GM19351 (cell line): Measurements from ENCODE around the gene KIF12.

ENCODE experiments used
- ATAC-seq: cut with Tn5 transposase; IDR thresholded peaks from one replicate; pipeline ENCODE4 v1.9.1; 2021; ENCODE audit warnings: mild to moderate bottlenecking, moderate library complexity; ENCODE audit not compliant: unreplicated experiment

Gene KIF12

GRCh38 chr9:114107286-114108001 is 8.4 kb upstream of the KIF12 start:
- ATAC-seq, result peak; percentile 28

- ATAC-seq, result no peak
These were observed 6.1 kb upstream of the KIF12 start for GRCh38 chr9:114105236-114105635.

- ATAC-seq, result no peak
These were observed 3.4 kb upstream of the KIF12 start for GRCh38 chr9:114102484-114102883.

- ATAC-seq, result no peak
These were observed 1.4 kb upstream of the KIF12 start for GRCh38 chr9:114100536-114100935.

GRCh38 chr9:114099669-114100270 is 678 bp upstream of the KIF12 start:
- ATAC-seq, result no peak

- ATAC-seq, result no peak
These were observed 814 bp downstream of the KIF12 start for GRCh38 chr9:114098021-114098935.

- no peak for ATAC-seq
These were observed 1.5 kb downstream of the KIF12 start for GRCh38 chr9:114097613-114098020.

GRCh38 chr9:114096866-114097612 is 2.1 kb downstream of the KIF12 start:
- ATAC-seq, result no peak

GRCh38 chr9:114096041-114096511 is 3.0 kb downstream of the KIF12 start:
- no peak for ATAC-seq

- ATAC-seq, result no peak
These were observed 4.1 kb downstream of the KIF12 start for GRCh38 chr9:114094971-114095370.

- no peak for ATAC-seq
These were observed 5.2 kb downstream of the KIF12 start for GRCh38 chr9:114093761-114094505.

- ATAC-seq, result no peak
These were observed 6.0 kb downstream of the KIF12 start for GRCh38 chr9:114093031-114093471.

- ATAC-seq, result no peak
These were observed 6.8 kb downstream of the KIF12 start for GRCh38 chr9:114092336-114092735.

- no peak for ATAC-seq
These were observed 7.4 kb downstream of the KIF12 start for GRCh38 chr9:114091711-114092110.

GRCh38 chr9:114090798-114091197 is 8.3 kb downstream of the KIF12 start:
- no peak for ATAC-seq

- ATAC-seq, result no peak
These were observed 9.8 kb downstream of the KIF12 start for GRCh38 chr9:114089206-114089840.

- no peak for ATAC-seq
These were observed 10.4 kb downstream of the KIF12 start for GRCh38 chr9:114088571-114089170.

GRCh38 chr9:114087721-114088120 is 11.4 kb downstream of the KIF12 start:
- no peak for ATAC-seq

- ATAC-seq, result no peak
These were observed 12.5 kb downstream of the KIF12 start for GRCh38 chr9:114086607-114087006.
